Measurements from ENCODE around the gene TLE2.

DNA sequence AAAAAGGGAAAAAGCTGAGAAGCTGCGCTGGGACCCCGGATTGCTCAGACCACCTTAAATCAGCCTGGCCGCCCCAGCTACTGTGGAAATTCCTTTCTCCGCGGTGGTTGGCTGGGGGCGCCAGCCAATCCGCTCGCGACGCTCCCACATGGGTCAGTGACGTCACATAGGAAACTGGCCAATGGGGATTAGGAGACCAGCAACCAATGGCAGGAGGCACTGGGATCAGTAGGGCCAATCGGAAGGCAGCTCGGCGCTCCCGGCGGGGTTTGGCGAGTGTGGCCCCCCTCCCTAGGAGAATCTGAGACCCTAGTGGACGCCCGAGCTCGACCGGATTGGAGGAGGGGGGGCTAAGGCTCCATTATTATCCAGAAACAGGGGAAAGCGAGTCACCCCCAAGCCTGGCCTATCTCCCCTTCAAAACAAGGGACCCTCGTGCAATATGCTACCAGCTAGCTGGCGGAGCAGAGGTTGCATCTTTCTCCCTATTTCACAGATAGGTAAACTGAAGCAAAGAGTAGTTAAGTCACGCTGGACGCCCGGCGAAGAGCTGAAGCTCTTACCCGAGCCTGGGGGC is 6.5 kb upstream of the TLE2 start:
- TF ChIP-seq, protein P1, sequence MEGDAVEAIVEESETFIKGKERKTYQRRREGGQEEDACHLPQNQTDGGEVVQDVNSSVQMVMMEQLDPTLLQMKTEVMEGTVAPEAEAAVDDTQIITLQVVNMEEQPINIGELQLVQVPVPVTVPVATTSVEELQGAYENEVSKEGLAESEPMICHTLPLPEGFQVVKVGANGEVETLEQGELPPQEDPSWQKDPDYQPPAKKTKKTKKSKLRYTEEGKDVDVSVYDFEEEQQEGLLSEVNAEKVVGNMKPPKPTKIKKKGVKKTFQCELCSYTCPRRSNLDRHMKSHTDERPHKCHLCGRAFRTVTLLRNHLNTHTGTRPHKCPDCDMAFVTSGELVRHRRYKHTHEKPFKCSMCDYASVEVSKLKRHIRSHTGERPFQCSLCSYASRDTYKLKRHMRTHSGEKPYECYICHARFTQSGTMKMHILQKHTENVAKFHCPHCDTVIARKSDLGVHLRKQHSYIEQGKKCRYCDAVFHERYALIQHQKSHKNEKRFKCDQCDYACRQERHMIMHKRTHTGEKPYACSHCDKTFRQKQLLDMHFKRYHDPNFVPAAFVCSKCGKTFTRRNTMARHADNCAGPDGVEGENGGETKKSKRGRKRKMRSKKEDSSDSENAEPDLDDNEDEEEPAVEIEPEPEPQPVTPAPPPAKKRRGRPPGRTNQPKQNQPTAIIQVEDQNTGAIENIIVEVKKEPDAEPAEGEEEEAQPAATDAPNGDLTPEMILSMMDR (IDR thresholded peaks at IDR 0.05; ENCODE audit: poor library complexity) = no peak
- TF ChIP-seq EZH2 (IDR thresholded peaks at IDR 0.05; ENCODE audit: borderline replicate concordance) = no peak
